HepG2 (cell line): ENCODE data around the gene CDX2. TPM values are rescaled to one million over a fixed set of nuclear protein-coding genes. Genes with fewer than 3 reads are reported as not detected.

Experiments used
- ETV6 ChIP-seq: sonication (generic); formaldehyde crosslinking; conservative IDR thresholded peaks from 2 replicates; pipeline ENCODE4 v1.4.0; 2020; ENCODE audit warnings: missing genetic modification reagents
- GABPB1 ChIP-seq: IDR thresholded peaks from 2 replicates; pipeline ENCODE4 v1.6.1; 2016; ENCODE audit warnings: mild to moderate bottlenecking, missing genetic modification reagents, moderate library complexity, missing compliant biosample characterization
- HOXA7 ChIP-seq: sonication (generic); formaldehyde crosslinking; IDR thresholded peaks from 2 replicates; pipeline ENCODE4 v1.8.1; 2022; ENCODE audit warnings: mild to moderate bottlenecking, missing genetic modification reagents, moderate library complexity
- MYPOP ChIP-seq: sonication (generic); formaldehyde crosslinking; IDR thresholded peaks from 2 replicates; pipeline ENCODE4 v1.8.1; 2023; ENCODE audit warnings: mild to moderate bottlenecking, moderate library complexity, missing genetic modification reagents
- NFE2L1 ChIP-seq: sonication (generic); formaldehyde crosslinking; IDR thresholded peaks from 2 replicates; pipeline ENCODE4 v1.4.0; 2020; ENCODE audit warnings: missing genetic modification reagents, mild to moderate bottlenecking, borderline replicate concordance
- RAD51 ChIP-seq: fragments of 450-650 bp; IDR thresholded peaks from 2 replicates; pipeline ENCODE4 v1.6.1; 2016; ENCODE audit warnings: borderline replicate concordance
- REL ChIP-seq: sonication (generic); formaldehyde crosslinking; conservative IDR thresholded peaks from 2 replicates; pipeline ENCODE4 v1.8.0; 2022; ENCODE audit warnings: mild to moderate bottlenecking, missing genetic modification reagents, moderate library complexity
- RXRA ChIP-seq: sonication (generic); formaldehyde crosslinking; IDR thresholded peaks from 2 replicates; pipeline ENCODE4 v1.5.1; 2020; ENCODE audit warnings: missing genetic modification reagents
- SIX1 ChIP-seq: sonication (generic); formaldehyde crosslinking; IDR thresholded peaks from 2 replicates; pipeline ENCODE4 v1.4.0; 2020; ENCODE audit warnings: missing genetic modification reagents, borderline replicate concordance
- SRF ChIP-seq: IDR thresholded peaks from 2 replicates; pipeline ENCODE4 v1.6.1; 2011; ENCODE audit warnings: mild to moderate bottlenecking, low read depth, low read length, moderate library complexity
- TMF1 ChIP-seq: sonication (generic); formaldehyde crosslinking; IDR thresholded peaks from 2 replicates; pipeline ENCODE4 v1.8.1; 2022; ENCODE audit warnings: low read depth, missing genetic modification reagents
- YY1 ChIP-seq: IDR thresholded peaks from 2 replicates; pipeline ENCODE4 v1.6.1; 2011; ENCODE audit warnings: low read length, low read depth, moderate library complexity, mild to moderate bottlenecking; ENCODE audit not compliant: insufficient read depth, insufficient replicate concordance
- ZBTB34 ChIP-seq: sonication (generic); formaldehyde crosslinking; IDR thresholded peaks from 2 replicates; pipeline ENCODE4 v1.8.0; 2022; ENCODE audit warnings: mild to moderate bottlenecking, missing genetic modification reagents
- ZBTB7A ChIP-seq: sonication (generic); formaldehyde crosslinking; IDR thresholded peaks from 2 replicates; pipeline ENCODE4 v1.8.0; 2022; ENCODE audit warnings: mild to moderate bottlenecking, missing genetic modification reagents
- ZFP90 ChIP-seq: sonication (generic); formaldehyde crosslinking; IDR thresholded peaks from 2 replicates; pipeline ENCODE4 v1.8.0; 2022; ENCODE audit warnings: missing genetic modification reagents, mild to moderate bottlenecking, inconsistent platforms, borderline replicate concordance
- ZGPAT ChIP-seq: IDR thresholded peaks from 2 replicates; pipeline ENCODE4 v1.6.1; 2016; ENCODE audit warnings: mild to moderate bottlenecking
- ZNF138 ChIP-seq: sonication (generic); formaldehyde crosslinking; IDR thresholded peaks from 2 replicates; pipeline ENCODE4 v1.5.0; 2020; ENCODE audit warnings: mild to moderate bottlenecking, low read depth, missing genetic modification reagents
- ZNF652 ChIP-seq: IDR thresholded peaks from 2 replicates; pipeline ENCODE4 v1.6.1; 2016; ENCODE audit warnings: low read depth, borderline replicate concordance
- ZNF770 ChIP-seq: sonication (generic); formaldehyde crosslinking; IDR thresholded peaks from 2 replicates; pipeline ENCODE4 v1.5.0; 2020; ENCODE audit warnings: mild to moderate bottlenecking, missing genetic modification reagents
- ZUFSP ChIP-seq: sonication (generic); formaldehyde crosslinking; IDR thresholded peaks from 2 replicates; pipeline ENCODE4 v1.9.0; 2021; ENCODE audit warnings: missing genetic modification reagents, mild to moderate bottlenecking, borderline replicate concordance
- polyA plus RNA-seq, 8 experiments: library from polyadenylated mRNA; depleted of rRNA in 3 of 8; stranded (reverse) in 7 of 8; unstranded in 1 of 8; fragments of >200 nt; fragmentation: Illumina TruSeq in 4 of 8; extraction: Trizol in 4 of 8; gene quantifications; 2 replicates each; pipeline versions ENCODE4 v1.2.1 to v1.2.3, GENCODE V29; 2011 to 2016; ENCODE audit warnings: low read depth in 4 of 8, missing spikeins in 1 of 8, mixed read lengths in 1 of 8; ENCODE audit not compliant: insufficient read depth in 1 of 8
- total RNA-seq, 5 experiments: library from RNA; depleted of rRNA; stranded (reverse); fragments of >200 nt; fragmentation: Illumina TruSeq; extraction: Trizol; gene quantifications; 2 replicates each; pipeline ENCODE4 v1.2.3, GENCODE V29; 2016; ENCODE audit warnings: low read depth in 1 of 5

The CDX2 gene
- total and polyA plus RNA-seq, 2 of the 13 experiments (the other 11 are each of a cell fraction or from before 2014, with no cell fraction given): 0.04 TPM; not detected in 1

- TF ChIP-seq MYPOP: no peak
- peak; percentile 29; the same call in 1 of the 2 replicates for TF ChIP-seq ZBTB7A
- TF ChIP-seq ZBTB34 (CRISPR knock-in tag): no peak
- no peak for TF ChIP-seq ZUFSP (CRISPR knock-in tag)
- TF ChIP-seq ETV6: no peak
- no peak for TF ChIP-seq TMF1 (CRISPR knock-in tag)
- no peak for TF ChIP-seq RAD51
- no peak for TF ChIP-seq REL
- TF ChIP-seq RXRA: no peak
- no peak for TF ChIP-seq NFE2L1
- no peak for TF ChIP-seq HOXA7 (CRISPR knock-in tag)
- TF ChIP-seq ZGPAT (CRISPR knock-in tag): no peak
- TF ChIP-seq SRF: no peak
- no peak for TF ChIP-seq ZNF652 (CRISPR knock-in tag)
- TF ChIP-seq ZNF138: 0 out of 2 replicates have a peak, but pooled peaks have one; percentile 35
- TF ChIP-seq ZFP90 (CRISPR knock-in tag): no peak
- peak; percentile 78 for TF ChIP-seq ZNF770 (CRISPR knock-in tag)
- TF ChIP-seq YY1: peak; percentile 83
- TF ChIP-seq SIX1: no peak
- TF ChIP-seq GABPB1 (CRISPR knock-in tag): no peak
These were observed 6.8 kb downstream of the CDX2 start (continued) for GRCh38 chr13:27962128-27962841.
